KOPT-K1 (cell line): Measurements from ENCODE around the gene LIN7B.
"Not testable (repeated sequence)": the region's sequence is repeated elsewhere in the genome, so short reads cannot be mapped to it uniquely, and the experiment has no call there.

Source experiments
- H3K27ac ChIP-seq: fragments of 200-600 bp; sonication (generic); 2 replicates; pipeline ENCODE4 v1.5.1; 2016; ENCODE audit warnings: antibody characterized with exemption, mild to moderate bottlenecking, low read depth, low read length; ENCODE audit not compliant: poor library complexity, severe bottlenecking
- H3K36me3 ChIP-seq: fragments of 200-600 bp; sonication (generic); 2 replicates; pipeline ENCODE4 v1.5.1; 2017; ENCODE audit warnings: antibody characterized with exemption, mild to moderate bottlenecking, low read length, moderate library complexity; ENCODE audit not compliant: insufficient read depth
- H3K9me3 ChIP-seq: fragments of 200-600 bp; sonication (generic); 2 replicates; pipeline ENCODE4 v1.5.1; 2017; ENCODE audit warnings: antibody characterized with exemption, low read length, mild to moderate bottlenecking; ENCODE audit not compliant: insufficient read depth, poor library complexity, severe bottlenecking

The LIN7B gene

GRCh38 chr19:49121841-49122240, 7.7 kb downstream of the LIN7B start:
- not testable (repeated sequence) for H3K9me3 ChIP-seq, H3K36me3 ChIP-seq, H3K27ac ChIP-seq

DNA sequence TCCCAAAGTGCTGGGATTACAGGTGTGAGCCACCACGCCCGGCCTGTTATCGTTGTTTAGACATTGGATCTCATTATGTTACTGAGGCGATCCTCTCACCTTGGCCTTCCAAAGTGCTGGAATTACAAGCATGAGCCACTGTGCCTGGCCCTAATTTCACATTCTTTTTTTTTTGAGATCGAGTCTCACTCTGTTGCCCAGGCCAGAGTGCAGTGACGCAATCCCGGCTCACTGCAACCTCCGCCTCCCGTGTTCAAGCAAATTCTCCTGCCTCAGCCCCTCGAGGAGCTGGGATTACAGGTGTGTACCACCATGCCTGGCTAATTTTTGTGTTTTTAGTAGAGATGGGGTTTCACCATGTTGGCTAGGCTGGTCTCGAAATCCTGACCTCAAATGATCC, 9.1 kb downstream of the LIN7B start:
- H3K36me3 ChIP-seq, H3K27ac ChIP-seq, H3K9me3 ChIP-seq: not testable (repeated sequence)

GRCh38 chr19:49125025-49125731, 11.0 kb downstream of the LIN7B start:
- H3K27ac ChIP-seq = no peak overlapping the region
- H3K9me3 ChIP-seq = no peaks in the 10 kb centered on the region
- no peaks in the 10 kb centered on the region for H3K36me3 ChIP-seq

DNA sequence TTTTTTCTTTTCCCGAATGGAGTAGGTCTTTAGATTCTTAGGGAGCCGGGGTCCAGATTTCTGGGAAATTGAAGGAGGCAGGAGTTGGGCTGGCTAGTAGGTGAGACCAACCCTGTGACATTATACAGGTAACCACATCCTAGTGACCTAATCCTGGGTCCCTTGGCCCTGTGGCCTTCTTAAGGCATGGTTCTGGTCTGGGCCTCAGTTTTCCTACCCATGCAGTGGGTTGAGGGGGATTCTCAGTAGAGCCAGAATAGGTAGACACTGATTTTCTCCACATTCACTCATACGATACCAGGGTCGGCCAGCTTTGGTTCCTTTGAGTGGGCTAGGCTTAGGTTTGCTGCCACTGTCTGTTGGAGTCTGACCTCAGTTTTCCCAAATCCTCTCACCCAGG, 12.4 kb downstream of the LIN7B start:
- H3K27ac ChIP-seq = no peak overlapping the region
- no peaks in the 10 kb centered on the region for H3K9me3 ChIP-seq
- no peaks in the 10 kb centered on the region for H3K36me3 ChIP-seq

DNA sequence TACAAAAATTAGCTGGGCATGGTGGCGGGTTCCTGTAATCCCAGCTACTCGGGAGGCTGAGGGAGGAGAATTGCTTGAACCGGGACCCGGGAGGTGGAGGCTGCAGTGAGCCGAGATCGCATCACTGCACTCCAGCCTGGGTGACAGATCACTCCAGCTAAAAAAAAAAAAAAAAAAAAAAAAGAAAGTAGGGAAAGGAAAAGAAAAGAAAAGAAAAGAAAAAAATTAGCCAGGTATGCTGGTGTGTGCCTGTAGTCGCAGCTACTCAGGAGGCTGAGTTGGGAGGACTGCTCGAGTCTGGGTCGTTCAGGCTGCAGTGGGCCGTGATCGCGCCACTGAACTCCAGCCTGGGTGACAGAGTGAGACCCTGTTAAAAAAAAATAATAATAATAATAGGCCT, 13.1 kb downstream of the LIN7B start:
- not testable (repeated sequence) for H3K27ac ChIP-seq, H3K9me3 ChIP-seq, H3K36me3 ChIP-seq

- Histone ChIP-seq H3K9me3 (no peaks in the 10 kb centered on the region), H3K36me3 (no peaks in the 10 kb centered on the region), H3K27ac (peak overlapping the region; percentile 59)
Measured at GRCh38 chr19:49127674-49128544, 13.7 kb downstream of the LIN7B start.

DNA sequence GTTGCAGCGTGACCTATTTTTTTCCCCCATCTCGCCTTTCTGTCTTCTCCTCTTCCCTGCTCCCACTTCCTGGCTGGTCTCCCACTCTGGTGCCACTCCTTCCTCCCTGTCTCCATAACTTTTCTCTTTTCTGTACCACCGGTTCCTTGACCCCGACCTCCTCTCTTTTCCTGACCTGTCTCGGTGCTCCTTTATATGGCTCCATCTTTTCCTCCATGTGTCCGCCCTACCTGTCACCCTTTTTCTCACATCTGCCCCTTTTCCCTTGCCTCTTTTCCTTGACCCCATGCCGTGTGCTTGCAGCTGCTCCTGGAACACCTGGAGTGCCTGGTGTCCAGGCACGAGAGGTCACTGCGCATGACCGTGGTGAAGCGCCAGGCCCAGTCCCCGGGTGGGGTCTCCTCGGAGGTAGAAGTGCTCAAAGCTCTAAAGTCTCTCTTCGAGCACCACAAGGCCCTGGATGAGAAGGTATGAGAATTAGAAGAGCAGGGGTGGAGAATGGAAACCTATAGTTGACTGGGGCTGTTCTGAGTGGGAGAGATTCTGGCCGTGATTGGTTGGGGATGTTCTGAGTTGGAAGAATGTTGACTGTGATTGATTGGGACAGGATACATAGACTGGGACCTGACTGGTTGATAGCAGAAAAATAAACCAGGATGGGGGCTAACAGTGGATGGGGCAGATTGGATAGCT, 14.5 kb downstream of the LIN7B start:
- Histone ChIP-seq H3K36me3 (no peaks in the 10 kb centered on the region), H3K9me3 (no peaks in the 10 kb centered on the region), H3K27ac (peak overlapping the region; percentile 59)

- no peaks in the 10 kb centered on the region for H3K9me3 ChIP-seq
- no peaks in the 10 kb centered on the region for H3K36me3 ChIP-seq
- no peak overlapping the region for H3K27ac ChIP-seq
Measured at GRCh38 chr19:49129238-49129583, 15.0 kb downstream of the LIN7B start.

DNA sequence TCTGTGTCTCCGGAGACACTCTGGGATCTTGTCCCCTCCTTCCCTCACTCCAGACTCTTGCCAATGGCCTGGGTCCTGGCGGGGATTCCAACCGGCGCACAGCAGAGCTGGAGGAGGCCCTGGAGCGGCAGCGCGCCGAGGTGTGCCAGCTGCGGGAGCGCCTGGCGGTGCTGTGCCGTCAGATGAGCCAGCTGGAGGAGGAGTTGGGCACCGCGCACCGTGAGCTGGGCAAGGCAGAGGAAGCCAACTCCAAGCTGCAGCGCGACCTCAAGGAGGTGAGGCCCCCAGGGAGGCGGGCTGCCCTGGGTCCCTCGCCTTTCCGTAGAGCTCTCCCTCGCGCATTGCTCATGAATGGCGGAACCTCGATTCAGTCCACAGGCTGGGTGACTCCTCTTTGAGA, 16.2 kb downstream of the LIN7B start:
- Histone ChIP-seq H3K9me3 (no peaks in the 10 kb centered on the region), H3K36me3 (no peaks in the 10 kb centered on the region), H3K27ac (no peak overlapping the region)

DNA sequence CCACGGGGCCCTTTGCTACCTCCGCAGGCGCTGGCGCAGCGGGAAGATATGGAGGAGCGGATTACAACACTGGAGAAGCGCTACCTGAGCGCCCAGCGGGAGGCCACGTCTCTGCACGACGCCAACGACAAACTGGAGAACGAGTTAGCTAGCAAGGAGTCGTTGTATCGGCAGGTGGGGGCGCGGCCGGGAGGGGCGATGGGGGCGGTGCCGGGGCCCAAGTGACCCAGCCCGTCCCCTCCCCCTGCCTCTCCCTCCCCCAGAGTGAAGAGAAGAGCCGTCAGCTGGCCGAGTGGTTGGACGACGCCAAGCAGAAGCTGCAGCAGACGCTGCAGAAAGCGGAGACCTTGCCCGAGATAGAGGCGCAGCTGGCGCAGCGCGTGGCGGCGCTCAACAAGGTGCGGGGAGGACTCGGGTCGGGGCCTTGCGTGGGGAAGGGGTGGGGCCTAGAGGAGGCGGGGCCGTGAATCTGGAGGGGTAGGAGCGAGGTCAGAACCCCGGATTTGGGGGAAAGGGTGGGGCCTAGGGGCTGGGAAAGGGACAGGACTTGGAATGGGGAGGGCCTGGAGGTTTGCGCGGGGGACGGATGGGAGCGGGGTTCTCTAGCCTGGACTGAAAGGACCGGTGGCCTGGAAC, 18.9 kb downstream of the LIN7B start:
- H3K9me3 ChIP-seq = no peaks in the 10 kb centered on the region
- no peak overlapping the region for H3K27ac ChIP-seq
- no peaks in the 10 kb centered on the region for H3K36me3 ChIP-seq

DNA sequence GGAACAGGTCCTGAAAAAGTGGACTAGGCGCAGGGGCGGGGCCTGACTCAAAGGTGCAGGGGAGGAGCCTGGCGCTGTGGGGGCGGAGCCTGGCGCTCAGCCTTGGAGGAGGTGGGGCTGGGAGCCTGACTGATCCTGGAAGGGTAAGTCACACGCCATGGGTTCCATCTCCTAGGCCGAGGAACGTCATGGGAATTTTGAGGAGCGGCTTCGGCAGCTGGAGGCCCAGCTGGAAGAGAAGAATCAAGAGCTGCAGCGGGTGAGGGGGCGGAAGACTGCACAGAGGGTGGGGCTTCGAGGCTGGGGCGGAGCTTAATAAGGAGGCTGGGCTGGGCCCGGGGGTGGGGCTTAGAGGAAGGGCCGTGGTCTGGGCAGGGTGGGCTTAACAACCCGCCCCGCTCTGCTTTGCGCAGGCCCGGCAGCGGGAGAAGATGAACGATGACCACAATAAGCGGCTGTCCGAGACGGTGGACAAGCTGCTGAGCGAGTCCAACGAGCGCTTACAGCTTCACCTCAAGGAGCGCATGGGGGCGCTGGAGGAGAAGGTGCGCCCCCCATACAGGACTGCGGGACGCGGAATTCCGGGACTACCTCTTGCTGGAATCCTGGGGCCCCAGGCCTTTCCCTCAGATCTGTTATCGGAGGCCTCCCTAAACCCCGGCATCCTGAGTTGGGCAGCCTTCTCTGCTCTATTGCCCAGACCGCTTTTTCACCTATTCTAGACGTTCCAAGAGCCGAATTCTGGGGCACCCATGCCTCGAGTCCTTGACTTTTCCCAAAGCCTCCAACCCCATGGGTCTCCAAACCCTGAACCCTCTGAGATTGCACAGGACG, 19.7 kb downstream of the LIN7B start:
- no peaks in the 10 kb centered on the region for H3K9me3 ChIP-seq
- H3K27ac ChIP-seq = no peak overlapping the region
- no peaks in the 10 kb centered on the region for H3K36me3 ChIP-seq

DNA sequence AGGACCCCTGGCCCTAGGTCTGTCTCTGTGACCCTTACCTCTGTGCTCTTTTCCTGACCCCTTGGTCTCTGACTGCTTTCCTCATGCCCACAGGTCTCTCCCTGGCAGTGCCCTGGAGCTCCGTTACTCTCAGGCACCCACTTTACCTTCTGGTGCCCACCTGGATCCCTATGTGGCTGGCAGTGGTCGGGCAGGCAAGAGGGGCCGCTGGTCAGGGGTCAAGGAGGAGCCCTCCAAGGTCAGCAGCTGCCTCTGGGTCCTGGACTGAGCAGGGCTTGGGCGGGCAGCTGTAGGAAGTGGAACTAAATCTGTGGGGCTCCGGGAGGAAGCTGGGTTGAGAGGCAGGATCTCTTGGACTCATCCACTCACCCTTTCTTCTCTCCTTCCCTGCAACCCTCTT, 21.5 kb downstream of the LIN7B start:
- H3K36me3 ChIP-seq = no peaks in the 10 kb centered on the region
- no peaks in the 10 kb centered on the region for H3K9me3 ChIP-seq
- no peak overlapping the region for H3K27ac ChIP-seq

DNA sequence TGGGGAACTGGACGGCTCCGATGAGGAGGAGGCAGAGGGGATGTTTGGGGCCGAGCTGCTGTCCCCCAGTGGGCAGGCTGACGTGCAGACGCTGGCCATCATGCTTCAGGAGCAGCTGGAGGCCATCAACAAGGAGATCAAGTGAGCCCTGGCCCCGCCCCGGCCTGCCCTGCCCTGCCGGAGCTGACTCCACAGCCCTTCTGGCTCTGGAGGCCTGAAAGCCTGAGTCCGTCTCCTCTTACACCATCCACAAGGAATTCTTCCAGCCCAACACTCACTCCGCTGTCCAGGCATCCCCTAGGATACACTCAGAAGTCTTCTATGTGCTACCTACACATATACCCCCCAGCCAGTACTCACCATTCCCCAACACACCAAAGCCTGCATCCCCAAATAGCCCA, 22.6 kb downstream of the LIN7B start:
- Histone ChIP-seq H3K36me3 (no peaks in the 10 kb centered on the region), H3K27ac (no peak overlapping the region)

GRCh38 chr19:49140951-49141350, 26.8 kb downstream of the LIN7B start:
- Histone ChIP-seq H3K27ac (no peak overlapping the region), H3K36me3 (no peaks in the 10 kb centered on the region), H3K9me3 (no peaks in the 10 kb centered on the region)

More for the DNA sequence above, 22.6 kb downstream of the LIN7B start:
- H3K9me3 ChIP-seq = no peaks in the 10 kb centered on the region
